GM12873 (cell line): Measurements from ENCODE around the gene EIF2B1.

Experiments used
- CTCF ChIP-seq: IDR thresholded peaks from 2 replicates; pipeline ENCODE4 v1.5.1; 2012; ENCODE audit warnings: low read depth, mild to moderate bottlenecking, moderate library complexity, low read length, control low read depth; ENCODE audit not compliant: insufficient read depth; ENCODE audit errors: missing control alignments

EIF2B1 gene

DNA sequence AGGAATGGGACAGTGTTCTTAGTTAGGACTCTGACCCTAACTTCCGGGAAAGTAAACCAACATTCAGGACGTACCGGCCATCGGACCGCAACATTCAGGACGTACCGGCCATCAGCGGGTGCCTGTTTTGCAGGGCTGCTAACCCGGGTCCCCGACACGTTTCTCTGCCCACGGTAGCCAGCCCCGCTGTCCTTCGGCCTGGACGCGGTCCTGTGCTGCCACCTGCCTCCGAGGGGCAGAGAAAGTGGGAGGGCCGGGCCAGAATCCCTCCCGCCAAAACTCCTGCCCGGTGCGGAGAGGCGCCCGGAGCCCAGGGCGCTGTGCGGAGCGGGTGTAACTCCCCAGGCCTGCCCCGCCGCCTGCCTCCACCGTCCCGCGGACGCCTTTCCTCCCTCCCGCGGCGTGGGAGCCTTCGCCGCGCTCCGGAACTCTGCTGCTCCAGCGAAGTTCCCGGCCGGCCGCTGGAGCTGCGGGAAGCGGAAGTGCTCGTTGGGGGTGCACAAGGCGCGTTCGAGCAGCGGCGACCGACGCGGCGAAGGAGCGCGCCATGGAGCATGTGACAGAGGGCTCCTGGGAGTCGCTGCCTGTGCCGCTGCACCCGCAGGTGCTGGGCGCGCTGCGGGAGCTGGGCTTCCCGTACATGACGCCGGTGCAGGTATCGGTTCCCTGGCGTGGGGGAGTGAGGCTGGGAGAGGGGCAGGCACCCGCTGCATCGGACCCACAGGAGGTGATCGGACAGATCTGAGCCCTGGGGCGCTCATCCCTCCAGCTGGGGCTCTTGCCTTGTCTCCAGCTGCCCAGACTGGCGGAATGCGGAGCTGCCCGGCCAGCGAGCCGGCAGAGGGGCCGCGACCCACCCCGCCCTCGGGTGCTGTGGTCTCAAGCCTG is 31.6 kb downstream of the EIF2B1 start, which contains the start of gene DDX55:
TSS of gene DDX55 (plus strand) at position 498 of the 888 bp plus-strand sequence. CDS start at position 548, 50 bp downstream.
- TF ChIP-seq CTCF = peak; percentile 28

GRCh38 chr12:123599721-123600120 is 33.8 kb downstream of the EIF2B1 start:
- no peak for TF ChIP-seq CTCF

- TF ChIP-seq CTCF = no peak
These were observed 34.2 kb downstream of the EIF2B1 start for GRCh38 chr12:123599310-123599709.

DNA sequence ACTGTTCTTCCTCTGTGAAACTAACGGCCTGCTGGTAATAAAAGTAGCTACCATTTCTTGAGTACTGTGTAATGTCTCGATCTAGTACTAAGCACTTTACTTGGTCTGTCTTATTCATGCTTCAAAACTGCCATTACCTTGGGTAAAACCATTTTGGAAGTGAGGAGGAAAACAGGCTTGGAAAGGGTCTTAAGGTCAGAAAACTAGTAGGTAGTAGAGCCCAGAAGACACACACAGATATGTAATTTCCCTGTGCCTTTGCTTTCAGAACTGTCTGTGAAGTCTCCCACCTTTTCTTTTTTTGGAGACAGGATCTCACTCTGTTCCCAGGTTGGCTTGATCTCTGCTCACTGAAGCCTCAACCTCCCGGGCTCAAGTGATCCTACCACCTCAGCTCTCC is 35.0 kb downstream of the EIF2B1 start:
- no peak for TF ChIP-seq CTCF

GRCh38 chr12:123597100-123597499 is 36.4 kb downstream of the EIF2B1 start:
- no peak for TF ChIP-seq CTCF

DNA sequence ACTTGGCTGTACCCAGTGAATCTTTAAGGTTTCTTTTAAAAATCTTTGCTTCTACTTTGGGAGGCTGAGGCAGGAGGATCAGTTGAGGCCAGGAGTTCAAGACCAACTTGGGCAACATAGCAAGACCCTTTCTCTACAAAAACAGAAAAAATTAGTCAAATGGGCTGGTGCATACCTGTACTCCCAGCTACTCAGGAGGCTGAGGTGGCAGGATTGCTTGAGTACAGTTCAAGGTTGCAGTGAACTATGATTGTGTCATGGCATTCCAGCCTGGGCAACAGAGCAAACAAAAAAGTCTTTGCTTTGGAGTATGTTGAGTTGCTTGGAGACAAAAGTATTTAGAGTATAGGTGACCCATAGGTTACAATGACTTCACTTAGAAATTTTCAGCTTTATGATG is 37.8 kb downstream of the EIF2B1 start:
- no peak for TF ChIP-seq CTCF

DNA sequence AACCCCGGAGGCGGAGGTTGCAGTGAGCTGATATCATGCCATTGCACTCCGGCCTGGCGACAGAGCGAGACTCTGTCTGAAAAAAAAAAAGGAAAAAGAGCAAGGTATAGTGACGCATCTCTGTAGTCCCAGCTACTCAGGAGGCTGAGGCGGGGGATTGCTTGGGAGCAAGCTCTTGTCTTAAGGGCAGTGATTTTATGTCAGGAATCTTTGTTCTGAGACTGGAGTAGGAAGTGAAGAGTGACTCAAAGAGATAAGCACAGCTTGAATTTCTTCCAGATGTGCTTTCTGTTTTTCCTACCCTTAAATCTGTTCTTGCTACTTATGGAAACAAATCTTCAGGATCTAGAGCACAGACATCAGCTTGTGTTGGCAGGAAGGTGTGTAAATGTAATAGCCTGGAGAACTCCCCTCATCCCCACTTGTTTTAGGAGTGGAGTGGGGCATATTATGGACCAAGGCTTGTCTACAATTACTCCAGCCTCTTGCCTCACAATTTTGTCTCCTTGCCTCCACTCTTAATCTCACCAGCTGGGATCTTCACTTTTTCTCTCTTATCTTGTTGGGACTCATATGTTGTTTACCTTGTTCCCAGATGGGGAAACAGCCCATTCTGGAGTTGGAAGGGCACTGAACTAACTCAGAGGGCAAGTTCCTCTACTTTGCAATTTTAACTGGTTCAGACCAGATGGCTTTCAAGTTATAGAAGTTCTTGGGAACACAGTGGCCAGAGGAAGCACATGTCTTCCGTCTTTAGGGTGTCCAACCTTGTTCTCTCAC is 41.6 kb downstream of the EIF2B1 start:
- TF ChIP-seq CTCF = no peak
